Panc1 (cell line): ENCODE results near the gene PGM2. TPM values are rescaled to one million over a fixed set of nuclear protein-coding genes. Genes with fewer than 3 reads are reported as not detected.

Experiments
- ATAC-seq: fragments of 200-7000 bp; cut with Tn5 transposase; 2 replicates; pipeline ENCODE4 v1.9.1; 2020; ENCODE audit warnings: mild to moderate bottlenecking, moderate library complexity
- BruUV-seq: library from RNA; stranded (reverse); fragments of 400-500 nt; replicated peaks from 2 replicates; lab custom pipeline; 2021; lab: Mats Ljungman, UMichigan
- CTCF ChIA-PET: fragments of 300-600 bp; sonication (Branson Sonifier 250); formaldehyde crosslinking; loops from one replicate; lab custom pipeline; 2022; ENCODE audit warnings: antibody characterized with exemption; lab: Charles Lee
- POLR2A ChIA-PET: fragments of 300-600 bp; sonication (Branson Sonifier 250); formaldehyde crosslinking; loops from one replicate; lab custom pipeline; 2022; ENCODE audit warnings: antibody characterized with exemption; lab: Charles Lee
- DNase-seq: peaks from one replicate; pipeline ENCODE4 v3.0.0-alpha.2; 2010; ENCODE audit warnings: low read depth, low spot score
- H3K27ac ChIP-seq: 2 replicates; pipeline ENCODE4 v1.5.1; 2011; ENCODE audit warnings: mild to moderate bottlenecking, low read length, inconsistent platforms
- H3K27me3 ChIP-seq: fragments of 200-500 bp; sonication (Bioruptor generic); 2 replicates; pipeline ENCODE4 v1.6.0; 2014; ENCODE audit warnings: low read length, inconsistent platforms; ENCODE audit not compliant: control insufficient read depth, insufficient read depth
- H3K36me3 ChIP-seq: fragments of 200-500 bp; sonication (Bioruptor generic); 2 replicates; pipeline ENCODE4 v1.5.1; 2014; ENCODE audit warnings: inconsistent platforms, mild to moderate bottlenecking, low read length, moderate library complexity; ENCODE audit not compliant: control insufficient read depth, insufficient read depth
- H3K4me1 ChIP-seq: 2 replicates; pipeline ENCODE4 v1.5.1; 2011; ENCODE audit warnings: inconsistent platforms, mild to moderate bottlenecking, low read length, moderate library complexity; ENCODE audit not compliant: control insufficient read depth, insufficient read depth
- H3K4me3 ChIP-seq, 2 experiments: 2 replicates each; pipeline ENCODE4 v1.5.1; 2011 to 2012; ENCODE audit warnings: low read depth in 2 of 2, low read length in 2 of 2, mild to moderate bottlenecking in 2 of 2, inconsistent platforms in 1 of 2, moderate library complexity in 1 of 2
- H3K9me3 ChIP-seq: fragments of 200-500 bp; sonication (Bioruptor generic); 2 replicates; pipeline ENCODE4 v1.5.1; 2014; ENCODE audit warnings: low read depth, mild to moderate bottlenecking, inconsistent platforms, low read length, moderate library complexity; ENCODE audit not compliant: control insufficient read depth, insufficient read depth
- POLR2AphosphoS5 ChIP-seq: IDR thresholded peaks from 2 replicates; pipeline ENCODE4 v1.6.1; 2012; ENCODE audit warnings: mild to moderate bottlenecking, low read depth, low read length, moderate library complexity
- SIN3A ChIP-seq: IDR thresholded peaks from 2 replicates; pipeline ENCODE4 v1.6.1; 2012; ENCODE audit warnings: low read depth, mild to moderate bottlenecking, low read length, moderate library complexity, borderline replicate concordance; ENCODE audit not compliant: insufficient read depth
- TCF7L2 ChIP-seq: IDR thresholded peaks from 2 replicates; pipeline ENCODE4 v1.6.1; 2011; ENCODE audit warnings: mild to moderate bottlenecking, low read depth, low read length, inconsistent platforms
- in situ Hi-C: cut with HindIII; loops from 2 replicates; pipeline ENCODE4 v1.10.0; 2016; ENCODE audit warnings: low sequenced_read_pairs, low pct_unique_long_range_greater_than_20kb
- intact Hi-C: fragments of 100-400 bp; cut with micrococcal nuclease; formaldehyde crosslinking; loops from one replicate; pipeline ENCODE4 v1.10.0; 2022; ENCODE audit not compliant: unreplicated experiment
- total RNA-seq: library from RNA; stranded (reverse); gene quantifications from one replicate; pipeline ENCODE4 v1.2.1, GENCODE V29; 2021; ENCODE audit not compliant: unreplicated experiment
- TF ChIP-seq, protein P1 (sequence below), 2 experiments: IDR thresholded peaks; 2 replicates each; pipeline ENCODE4 v1.6.1; 2011 to 2012; ENCODE audit warnings: low read depth in 2 of 2, control low read depth in 1 of 2, low read length in 1 of 2, mild to moderate bottlenecking in 1 of 2, moderate library complexity in 1 of 2; ENCODE audit not compliant: insufficient read depth in 1 of 2
- TF ChIP-seq, protein P2 (sequence below): fragments of 450-650 bp; IDR thresholded peaks from 2 replicates; pipeline ENCODE4 v1.5.1; 2017; ENCODE audit warnings: mild to moderate bottlenecking

The PGM2 gene
- total RNA-seq, 1 experiment from 2014 or later: 15.4 TPM

- H3K4me1 ChIP-seq: no peaks in the 10 kb centered on the region
- DNase-seq: no peak
- TF ChIP-seq POLR2AphosphoS5: no peak
- TF ChIP-seq TCF7L2: no peak
- no peak for TF ChIP-seq SIN3A
- TF ChIP-seq, protein P1, sequence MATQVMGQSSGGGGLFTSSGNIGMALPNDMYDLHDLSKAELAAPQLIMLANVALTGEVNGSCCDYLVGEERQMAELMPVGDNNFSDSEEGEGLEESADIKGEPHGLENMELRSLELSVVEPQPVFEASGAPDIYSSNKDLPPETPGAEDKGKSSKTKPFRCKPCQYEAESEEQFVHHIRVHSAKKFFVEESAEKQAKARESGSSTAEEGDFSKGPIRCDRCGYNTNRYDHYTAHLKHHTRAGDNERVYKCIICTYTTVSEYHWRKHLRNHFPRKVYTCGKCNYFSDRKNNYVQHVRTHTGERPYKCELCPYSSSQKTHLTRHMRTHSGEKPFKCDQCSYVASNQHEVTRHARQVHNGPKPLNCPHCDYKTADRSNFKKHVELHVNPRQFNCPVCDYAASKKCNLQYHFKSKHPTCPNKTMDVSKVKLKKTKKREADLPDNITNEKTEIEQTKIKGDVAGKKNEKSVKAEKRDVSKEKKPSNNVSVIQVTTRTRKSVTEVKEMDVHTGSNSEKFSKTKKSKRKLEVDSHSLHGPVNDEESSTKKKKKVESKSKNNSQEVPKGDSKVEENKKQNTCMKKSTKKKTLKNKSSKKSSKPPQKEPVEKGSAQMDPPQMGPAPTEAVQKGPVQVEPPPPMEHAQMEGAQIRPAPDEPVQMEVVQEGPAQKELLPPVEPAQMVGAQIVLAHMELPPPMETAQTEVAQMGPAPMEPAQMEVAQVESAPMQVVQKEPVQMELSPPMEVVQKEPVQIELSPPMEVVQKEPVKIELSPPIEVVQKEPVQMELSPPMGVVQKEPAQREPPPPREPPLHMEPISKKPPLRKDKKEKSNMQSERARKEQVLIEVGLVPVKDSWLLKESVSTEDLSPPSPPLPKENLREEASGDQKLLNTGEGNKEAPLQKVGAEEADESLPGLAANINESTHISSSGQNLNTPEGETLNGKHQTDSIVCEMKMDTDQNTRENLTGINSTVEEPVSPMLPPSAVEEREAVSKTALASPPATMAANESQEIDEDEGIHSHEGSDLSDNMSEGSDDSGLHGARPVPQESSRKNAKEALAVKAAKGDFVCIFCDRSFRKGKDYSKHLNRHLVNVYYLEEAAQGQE (IDR thresholded peaks at IDR 0.05; ENCODE audit: insufficient read depth in 1 of 2, low read depth in 2 of 2, low read length in 1 of 2): no peak
- TF ChIP-seq, protein P2, sequence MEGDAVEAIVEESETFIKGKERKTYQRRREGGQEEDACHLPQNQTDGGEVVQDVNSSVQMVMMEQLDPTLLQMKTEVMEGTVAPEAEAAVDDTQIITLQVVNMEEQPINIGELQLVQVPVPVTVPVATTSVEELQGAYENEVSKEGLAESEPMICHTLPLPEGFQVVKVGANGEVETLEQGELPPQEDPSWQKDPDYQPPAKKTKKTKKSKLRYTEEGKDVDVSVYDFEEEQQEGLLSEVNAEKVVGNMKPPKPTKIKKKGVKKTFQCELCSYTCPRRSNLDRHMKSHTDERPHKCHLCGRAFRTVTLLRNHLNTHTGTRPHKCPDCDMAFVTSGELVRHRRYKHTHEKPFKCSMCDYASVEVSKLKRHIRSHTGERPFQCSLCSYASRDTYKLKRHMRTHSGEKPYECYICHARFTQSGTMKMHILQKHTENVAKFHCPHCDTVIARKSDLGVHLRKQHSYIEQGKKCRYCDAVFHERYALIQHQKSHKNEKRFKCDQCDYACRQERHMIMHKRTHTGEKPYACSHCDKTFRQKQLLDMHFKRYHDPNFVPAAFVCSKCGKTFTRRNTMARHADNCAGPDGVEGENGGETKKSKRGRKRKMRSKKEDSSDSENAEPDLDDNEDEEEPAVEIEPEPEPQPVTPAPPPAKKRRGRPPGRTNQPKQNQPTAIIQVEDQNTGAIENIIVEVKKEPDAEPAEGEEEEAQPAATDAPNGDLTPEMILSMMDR: no peak
- no peak for ATAC-seq
- H3K36me3 ChIP-seq: no peaks in the 10 kb centered on the region
- peaks cover 4% of the 10 kb centered on the region for H3K27me3 ChIP-seq
- no peak overlapping the region for H3K27ac ChIP-seq
- ChIA-PET POLR2A (no interaction called here), CTCF (no interaction called here)
- no peaks in the 10 kb centered on the region for H3K9me3 ChIP-seq
- no peak overlapping the region for H3K4me3 ChIP-seq
- no TSS peak for BruUV-seq
- in situ Hi-C loops: no loop called here
- intact Hi-C loops: no loop called here
These were observed 78.3 kb downstream of the PGM2 start for GRCh38 chr4:37904824-37905223.

DNA sequence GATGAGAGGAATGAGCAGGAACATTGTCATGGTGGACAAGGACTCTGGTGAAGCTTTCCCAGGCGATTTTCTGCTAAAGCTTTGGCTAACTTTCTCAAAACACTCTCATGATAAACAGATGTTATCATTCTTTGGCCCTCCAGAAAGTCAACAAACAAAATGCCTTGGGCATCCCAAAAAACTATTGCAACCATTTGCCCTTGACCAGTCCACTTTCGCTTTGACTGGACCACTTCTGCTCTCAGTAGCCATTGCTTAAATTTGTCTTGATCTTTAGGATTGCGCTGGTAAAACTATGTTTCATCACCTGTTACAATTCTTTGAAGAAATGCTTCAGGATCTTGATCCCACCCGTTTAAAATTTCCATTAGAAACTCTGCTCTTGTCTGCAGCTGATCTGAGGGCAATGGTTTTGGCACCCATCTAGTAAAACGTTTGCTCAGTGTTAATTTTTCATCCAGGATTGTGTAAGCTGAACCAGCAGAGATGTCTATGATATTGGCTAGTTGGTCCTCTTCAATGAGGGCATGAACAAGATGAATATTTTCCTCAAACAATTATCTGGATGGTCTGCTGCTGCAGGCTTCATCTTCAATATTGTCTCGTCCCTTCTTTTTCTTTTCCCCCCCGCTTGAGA is 79.2 kb downstream of the PGM2 start:
- BruUV-seq: no TSS peak
- CTCF ChIA-PET: no interaction called here
- Histone ChIP-seq H3K27me3 (peaks cover 4% of the 10 kb centered on the region), H3K9me3 (no peaks in the 10 kb centered on the region), H3K4me1 (no peaks in the 10 kb centered on the region), H3K36me3 (no peaks in the 10 kb centered on the region), H3K27ac (no peak overlapping the region), H3K4me3 (no peak overlapping the region)
- TF ChIP-seq SIN3A: no peak
- TF ChIP-seq, protein P1 (IDR thresholded peaks at IDR 0.05; ENCODE audit: insufficient read depth in 1 of 2, low read depth in 2 of 2, low read length in 1 of 2): no peak
- TF ChIP-seq, protein P2: no peak
- TF ChIP-seq TCF7L2: no peak
- no peak for TF ChIP-seq POLR2AphosphoS5
- POLR2A ChIA-PET: no interaction called here
- no peak for DNase-seq
- in situ Hi-C loops: no loop called here
- intact Hi-C loops: no loop called here
- no peak for ATAC-seq
